Endodermal cell (in vitro differentiated cells): ENCODE results near the gene OXTR. TPM values are rescaled to one million over a fixed set of nuclear protein-coding genes. Genes with fewer than 3 reads are reported as not detected.
A peak's percentile ranks its signal among the peaks of the same experiment; 100 is the strongest.

Experiments used
- DNase-seq: peaks from one replicate; pipeline ENCODE4 v3.0.0-alpha.2; 2017
- H3K27ac ChIP-seq: 2 replicates; pipeline ENCODE4 v1.5.1; 2013; ENCODE audit warnings: mild to moderate bottlenecking, low read depth, low read length, moderate library complexity
- H3K27me3 ChIP-seq: 2 replicates; pipeline ENCODE4 v1.6.1; 2013; ENCODE audit warnings: mild to moderate bottlenecking, low read length, moderate library complexity; ENCODE audit not compliant: insufficient read depth, control insufficient read depth, poor library complexity, severe bottlenecking
- H3K36me3 ChIP-seq: 2 replicates; pipeline ENCODE4 v1.7.0; 2013; ENCODE audit warnings: mild to moderate bottlenecking, low read length, moderate library complexity; ENCODE audit not compliant: control insufficient read depth, insufficient read depth
- H3K4me1 ChIP-seq: one replicate; pipeline ENCODE4 v1.7.0; 2013; ENCODE audit warnings: low read length; ENCODE audit not compliant: control insufficient read depth, insufficient read depth
- H3K4me3 ChIP-seq: 2 replicates; pipeline ENCODE4 v1.5.1; 2013; ENCODE audit warnings: mild to moderate bottlenecking, low read length, moderate library complexity
- H3K9ac ChIP-seq: 2 replicates; pipeline ENCODE4 v1.6.1; 2013; ENCODE audit warnings: mild to moderate bottlenecking, low read length, moderate library complexity; ENCODE audit not compliant: poor library complexity, severe bottlenecking; ENCODE audit errors: extremely low read depth
- H3K9me3 ChIP-seq: 2 replicates; pipeline ENCODE4 v1.6.1; 2013; ENCODE audit warnings: mild to moderate bottlenecking, low read length, moderate library complexity; ENCODE audit not compliant: control insufficient read depth
- H3K27ac Mint-ChIP-seq: 2 replicates; pipeline ENCODE4 v1.8.0; 2020; ENCODE audit warnings: mixed read lengths
- H3K27me3 Mint-ChIP-seq: 2 replicates; pipeline ENCODE4 v1.8.0; 2021; ENCODE audit warnings: mild to moderate bottlenecking, mixed read lengths; ENCODE audit not compliant: insufficient read depth
- H3K36me3 Mint-ChIP-seq: 2 replicates; pipeline ENCODE4 v1.8.0; 2020; ENCODE audit warnings: low read depth, mixed read lengths
- H3K4me1 Mint-ChIP-seq: 2 replicates; pipeline ENCODE4 v1.8.0; 2020; ENCODE audit warnings: mixed read lengths
- H3K4me3 Mint-ChIP-seq: 2 replicates; pipeline ENCODE4 v1.8.0; 2020; ENCODE audit warnings: mild to moderate bottlenecking, moderate library complexity, mixed read lengths
- H3K9me3 Mint-ChIP-seq: 2 replicates; pipeline ENCODE4 v1.8.0; 2020; ENCODE audit warnings: mild to moderate bottlenecking, mixed read lengths
- CTCF ChIP-seq: fragments of 200-600 bp; sonication (generic); conservative IDR thresholded peaks from 2 replicates; pipeline ENCODE4 v1.5.0; 2021; ENCODE audit warnings: antibody characterized with exemption, mild to moderate bottlenecking
- WGBS, 2 experiments: methylation state at CpG; one replicate each; pipeline versions ENCODE4 v1.1.5 to v1.1.7; 2013; ENCODE audit warnings: missing lambda C conversion rate in 2 of 2, mixed read lengths in 1 of 2; ENCODE audit not compliant: insufficient coverage in 1 of 2, insufficient read length in 1 of 2; 5-methylcytosine and 5-hydroxymethylcytosine counted together
- total RNA-seq, 2 donors: library from RNA; stranded (reverse); fragmentation: NEBNext Ultra II Directional in 1 of 2; extraction: Animal tissue kit (Norgen Biotek cat#: 25700) in 1 of 2; gene quantifications; 2 replicates in 1 of 2; 3 replicates in 1 of 2; pipeline ENCODE4 v1.2.1, GENCODE V29; 2021

The OXTR gene
- total RNA-seq, 2 donors from 2014 or later: 10.6 to 13.1 TPM

GRCh38 chr3:8767667-8768363 lies 1.6 kb downstream of the OXTR start:
- Mint-ChIP-seq H3K36me3 (peaks cover 2% of the 10 kb centered on the region), H3K27ac (no peak overlapping the region), H3K9me3 (no peaks in the 10 kb centered on the region), H3K27me3 (peaks cover 56% of the 10 kb centered on the region), H3K4me1 (peaks cover 26% of the 10 kb centered on the region), H3K4me3 (peak overlapping the region; percentile 62)
- WGBS, 2 experiments: 19 to 24% methylated on average over 33 to 74 of the region's 74 CpGs
- peak; percentile 82 for DNase-seq
- peak; percentile 78 for TF ChIP-seq CTCF
- H3K27ac ChIP-seq: no peak overlapping the region
- H3K36me3 ChIP-seq: no peaks in the 10 kb centered on the region
- peaks cover 15% of the 10 kb centered on the region for H3K4me1 ChIP-seq
- H3K9me3 ChIP-seq: no peaks in the 10 kb centered on the region
- H3K9ac ChIP-seq: no peak overlapping the region
- H3K4me3 ChIP-seq: peak overlapping the region; percentile 80
- peaks cover 34% of the 10 kb centered on the region for H3K27me3 ChIP-seq

- DNase-seq: no peak
- Mint-ChIP-seq H3K36me3 (no peaks in the 10 kb centered on the region), H3K27ac (no peak overlapping the region), H3K27me3 (peaks cover 56% of the 10 kb centered on the region), H3K4me3 (no peak overlapping the region), H3K9me3 (no peaks in the 10 kb centered on the region), H3K4me1 (peaks cover 26% of the 10 kb centered on the region)
- WGBS, 2 experiments: 84 to 86% methylated on average over 32 to 37 of the region's 37 CpGs
- peaks cover 34% of the 10 kb centered on the region for H3K27me3 ChIP-seq
- H3K36me3 ChIP-seq: no peaks in the 10 kb centered on the region
- no peak overlapping the region for H3K4me3 ChIP-seq
- TF ChIP-seq CTCF: no peak
- peaks cover 15% of the 10 kb centered on the region for H3K4me1 ChIP-seq
- H3K9ac ChIP-seq: no peak overlapping the region
- no peak overlapping the region for H3K27ac ChIP-seq
- H3K9me3 ChIP-seq: no peaks in the 10 kb centered on the region
Observed at GRCh38 chr3:8767256-8767666, 2.2 kb downstream of the OXTR start.

GRCh38 chr3:8766148-8766547 lies 3.3 kb downstream of the OXTR start:
- Mint-ChIP-seq H3K4me3 (peak overlapping the region; percentile 7), H3K27ac (no peak overlapping the region), H3K27me3 (peaks cover 56% of the 10 kb centered on the region), H3K9me3 (no peaks in the 10 kb centered on the region), H3K4me1 (peaks cover 23% of the 10 kb centered on the region), H3K36me3 (no peaks in the 10 kb centered on the region)
- H3K27ac ChIP-seq: no peak overlapping the region
- H3K27me3 ChIP-seq: peaks cover 34% of the 10 kb centered on the region
- no peak overlapping the region for H3K4me3 ChIP-seq
- peak; percentile 30 for DNase-seq
- no peak overlapping the region for H3K9ac ChIP-seq
- no peaks in the 10 kb centered on the region for H3K9me3 ChIP-seq
- TF ChIP-seq CTCF: no peak
- WGBS, 2 experiments: 60 to 98% methylated on average over 1 to 2 of the region's 2 CpGs
- H3K36me3 ChIP-seq: no peaks in the 10 kb centered on the region
- peaks cover 12% of the 10 kb centered on the region for H3K4me1 ChIP-seq
